Measurements from ENCODE around the gene CD24.

GRCh38 chr6:106967936-106968555 is 6.5 kb downstream of the CD24 start:
- TF ChIP-seq ATF2 (CRISPR knock-in tag; IDR thresholded peaks at IDR 0.05; ENCODE audit: borderline replicate concordance, low read depth) (no peak), TEAD4 (CRISPR knock-in tag; IDR thresholded peaks at IDR 0.05) (no peak), CTCF (IDR thresholded peaks at IDR 0.05) (no peak), ARID4B (CRISPR knock-in tag; IDR thresholded peaks at IDR 0.05; ENCODE audit: borderline replicate concordance) (no peak), NFE2L1 (CRISPR knock-in tag; IDR thresholded peaks at IDR 0.05) (no peak)
- TF ChIP-seq, protein P1, sequence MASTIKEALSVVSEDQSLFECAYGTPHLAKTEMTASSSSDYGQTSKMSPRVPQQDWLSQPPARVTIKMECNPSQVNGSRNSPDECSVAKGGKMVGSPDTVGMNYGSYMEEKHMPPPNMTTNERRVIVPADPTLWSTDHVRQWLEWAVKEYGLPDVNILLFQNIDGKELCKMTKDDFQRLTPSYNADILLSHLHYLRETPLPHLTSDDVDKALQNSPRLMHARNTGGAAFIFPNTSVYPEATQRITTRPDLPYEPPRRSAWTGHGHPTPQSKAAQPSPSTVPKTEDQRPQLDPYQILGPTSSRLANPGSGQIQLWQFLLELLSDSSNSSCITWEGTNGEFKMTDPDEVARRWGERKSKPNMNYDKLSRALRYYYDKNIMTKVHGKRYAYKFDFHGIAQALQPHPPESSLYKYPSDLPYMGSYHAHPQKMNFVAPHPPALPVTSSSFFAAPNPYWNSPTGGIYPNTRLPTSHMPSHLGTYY (CRISPR knock-in tag; IDR thresholded peaks at IDR 0.05) = no peak
- TF ChIP-seq, protein P2, sequence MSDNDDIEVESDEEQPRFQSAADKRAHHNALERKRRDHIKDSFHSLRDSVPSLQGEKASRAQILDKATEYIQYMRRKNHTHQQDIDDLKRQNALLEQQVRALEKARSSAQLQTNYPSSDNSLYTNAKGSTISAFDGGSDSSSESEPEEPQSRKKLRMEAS (CRISPR knock-in tag; IDR thresholded peaks at IDR 0.05) = no peak
- TF ChIP-seq, protein P3, sequence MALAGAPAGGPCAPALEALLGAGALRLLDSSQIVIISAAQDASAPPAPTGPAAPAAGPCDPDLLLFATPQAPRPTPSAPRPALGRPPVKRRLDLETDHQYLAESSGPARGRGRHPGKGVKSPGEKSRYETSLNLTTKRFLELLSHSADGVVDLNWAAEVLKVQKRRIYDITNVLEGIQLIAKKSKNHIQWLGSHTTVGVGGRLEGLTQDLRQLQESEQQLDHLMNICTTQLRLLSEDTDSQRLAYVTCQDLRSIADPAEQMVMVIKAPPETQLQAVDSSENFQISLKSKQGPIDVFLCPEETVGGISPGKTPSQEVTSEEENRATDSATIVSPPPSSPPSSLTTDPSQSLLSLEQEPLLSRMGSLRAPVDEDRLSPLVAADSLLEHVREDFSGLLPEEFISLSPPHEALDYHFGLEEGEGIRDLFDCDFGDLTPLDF (CRISPR knock-in tag; IDR thresholded peaks at IDR 0.05) = no peak
